SW 1271 (cell line): ENCODE measurements around the gene PDP2.
"Not testable (repeated sequence)": the region's sequence is repeated elsewhere in the genome, so short reads cannot be mapped to it uniquely, and the experiment has no call there.

ENCODE experiments used
- DNase-seq, 2 experiments: peaks; one replicate each; lab custom pipeline; 2025; lab: John Stamatoyannopoulos, UW

The PDP2 gene

DNA sequence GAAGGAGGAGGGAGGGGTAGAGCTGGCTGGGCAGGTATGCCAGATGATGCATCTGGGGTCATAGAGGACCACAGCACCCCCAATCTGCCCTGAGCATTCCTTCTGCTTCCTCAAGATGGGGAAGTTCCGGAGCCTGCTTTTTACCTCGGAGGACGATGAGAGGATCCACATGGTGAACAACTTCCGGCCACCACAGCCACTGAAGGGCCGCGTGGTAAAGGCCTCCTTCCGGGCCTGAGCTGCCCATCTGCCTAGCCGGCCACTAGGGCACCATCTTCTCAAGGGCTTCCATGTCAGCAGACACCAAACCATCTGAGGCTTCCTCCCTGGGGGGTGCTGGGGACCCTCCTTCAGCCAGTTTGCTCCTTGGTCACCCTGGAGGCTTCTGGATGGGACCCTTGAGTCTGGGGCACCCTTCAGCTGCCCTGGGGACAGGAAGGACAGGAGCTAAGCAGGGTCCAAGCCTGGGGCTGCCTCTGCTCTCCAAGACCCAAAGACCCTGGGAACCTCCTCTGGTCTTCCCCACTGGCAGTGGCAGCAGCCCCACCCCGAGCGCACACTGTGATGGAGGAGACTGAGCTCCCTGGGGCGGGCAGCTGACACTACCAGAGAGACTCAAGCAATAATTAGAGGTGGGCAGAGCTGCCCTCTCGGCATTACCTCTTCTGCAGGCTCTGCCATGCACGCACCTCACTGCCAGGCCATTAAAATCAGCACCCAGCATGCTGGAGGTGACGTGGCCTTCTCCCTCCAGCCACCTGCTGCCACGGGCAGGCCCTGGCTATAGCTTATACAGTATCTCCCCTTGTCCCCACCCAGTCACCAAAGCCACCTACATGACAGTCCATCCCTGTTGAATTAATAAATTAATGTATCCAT is 26.8 kb upstream of the PDP2 start:
- no peak for DNase-seq

DNA sequence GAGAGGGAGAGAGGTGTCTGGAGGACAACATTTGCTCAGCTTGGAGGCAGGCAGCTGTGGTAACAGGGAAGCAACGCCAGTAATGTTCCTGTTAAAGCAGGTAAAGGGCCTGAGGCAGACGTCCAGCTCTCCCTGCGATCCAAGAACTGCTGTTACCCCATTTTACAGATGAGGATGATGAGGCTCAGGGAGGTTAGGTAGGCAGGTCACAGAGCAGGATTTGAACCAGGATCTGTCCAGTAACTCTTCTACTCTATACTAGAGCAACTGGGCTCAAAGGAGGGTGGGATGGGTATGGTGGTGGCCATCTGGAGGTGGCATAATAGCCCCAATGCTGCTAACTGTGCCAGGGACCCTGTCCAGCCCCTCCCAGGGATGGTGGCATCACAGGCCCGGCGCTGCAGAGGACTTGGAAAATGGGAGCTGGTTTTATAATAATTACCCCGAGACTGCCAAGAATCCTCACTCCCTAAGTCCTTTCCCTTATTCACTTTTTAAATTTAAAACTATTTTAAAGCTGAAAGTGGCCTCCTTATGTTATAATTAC is 24.1 kb upstream of the PDP2 start:
- no peak for DNase-seq

DNA sequence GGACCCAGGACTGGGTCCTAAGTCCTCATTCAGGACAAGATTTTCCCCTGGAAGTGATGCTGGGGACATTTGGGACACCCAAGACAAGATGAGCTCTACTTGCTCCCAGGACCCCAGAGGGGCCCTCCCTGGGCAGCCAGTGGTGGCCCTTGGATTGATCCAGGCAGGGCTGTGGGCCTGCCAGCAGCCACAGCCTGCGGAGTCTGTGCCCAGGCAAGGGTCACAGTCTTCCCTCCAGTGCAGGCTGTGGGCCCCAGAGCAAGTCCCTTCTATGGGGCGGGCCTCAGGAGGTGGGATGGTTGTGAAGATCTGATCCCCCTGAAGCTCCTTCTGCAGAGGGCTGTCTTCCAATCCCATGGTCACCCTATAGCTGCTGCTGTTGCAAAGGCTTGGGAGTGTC is 23.5 kb upstream of the PDP2 start:
- no peak for DNase-seq

DNA sequence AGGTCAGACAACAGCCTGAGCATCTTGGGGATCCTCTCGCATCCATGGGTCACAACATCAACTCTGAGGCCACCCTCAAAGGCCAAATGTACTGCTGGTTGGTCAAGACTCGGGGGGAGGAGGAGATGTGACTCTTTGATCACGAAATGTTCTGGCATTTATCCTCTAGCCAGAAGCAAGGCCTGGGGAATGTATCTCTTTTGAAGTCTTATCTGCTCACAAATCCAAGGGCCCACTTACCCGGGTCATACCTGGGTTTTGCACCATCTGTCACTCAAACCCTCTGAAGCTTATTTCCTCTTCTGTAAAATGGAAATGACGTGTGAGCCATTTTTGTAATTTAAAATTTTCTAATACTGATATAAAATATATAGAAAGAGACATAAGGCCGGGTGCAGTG is 22.9 kb upstream of the PDP2 start:
- no peak for DNase-seq

DNA sequence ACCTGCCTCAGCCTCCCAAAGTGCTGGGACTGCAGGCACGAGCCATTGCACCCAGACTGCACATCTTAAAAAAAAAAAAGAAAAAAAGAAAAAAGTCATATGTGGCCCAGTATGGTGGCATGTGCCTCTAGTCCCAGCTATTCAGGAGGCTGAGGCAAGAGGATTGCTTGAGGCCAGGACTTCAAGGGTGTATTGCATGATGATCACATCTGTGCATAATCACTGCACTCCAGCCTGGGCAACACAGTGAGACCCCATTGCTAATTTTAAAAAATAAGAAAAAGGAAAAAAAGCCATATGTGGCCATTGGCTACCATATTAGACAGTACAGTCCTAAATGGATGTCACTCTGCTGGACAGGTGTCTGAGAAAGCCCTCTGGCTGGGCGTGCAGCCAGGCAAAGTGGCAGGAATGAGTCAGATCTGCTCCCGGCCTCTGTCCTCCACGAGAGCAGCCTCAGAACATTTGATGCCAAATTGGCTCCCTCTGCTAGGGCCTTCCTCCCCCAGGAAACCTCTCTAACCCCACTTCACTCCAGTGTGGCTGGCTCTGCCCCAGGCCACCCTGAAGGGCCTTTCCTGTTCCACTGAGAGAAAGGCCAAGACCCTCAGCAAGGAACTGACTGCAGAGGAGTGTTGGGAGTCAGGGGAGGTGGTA is 21.4 kb upstream of the PDP2 start:
- DNase-seq, result peak in 1 of 2 experiments; percentile 33

DNA sequence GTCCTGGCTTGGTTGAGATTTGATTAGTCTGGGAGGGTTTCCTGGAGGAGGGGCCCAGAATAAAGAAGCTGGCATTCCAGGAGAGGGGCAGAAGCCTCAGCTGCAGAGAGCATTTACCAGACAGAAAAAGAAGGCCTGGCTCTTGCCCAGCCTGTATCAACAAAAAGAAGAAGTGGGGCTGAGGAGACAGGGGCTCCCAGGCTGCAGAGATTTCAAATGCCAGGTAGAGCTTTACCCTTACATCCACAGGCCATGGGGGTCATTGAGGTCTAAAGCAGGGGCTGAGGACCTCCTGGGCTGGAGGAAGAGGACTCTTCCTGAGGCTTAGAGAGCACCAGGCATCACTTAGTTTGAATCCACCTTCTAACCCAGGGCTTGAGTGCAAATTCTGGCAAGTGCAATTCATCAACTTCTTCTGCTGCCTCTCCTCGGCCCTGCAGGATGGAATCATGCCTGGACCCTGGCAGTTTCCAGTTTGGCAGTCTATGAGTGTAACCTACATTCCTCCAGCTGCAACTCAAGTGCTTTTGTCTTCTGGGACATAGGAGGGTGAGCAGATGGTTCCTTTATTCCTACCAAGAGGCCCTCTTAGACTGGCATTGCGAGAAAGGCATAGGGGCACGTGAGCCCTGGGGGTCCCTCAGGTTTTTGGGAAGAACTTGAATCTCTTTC is 20.8 kb upstream of the PDP2 start:
- no peak for DNase-seq

DNA sequence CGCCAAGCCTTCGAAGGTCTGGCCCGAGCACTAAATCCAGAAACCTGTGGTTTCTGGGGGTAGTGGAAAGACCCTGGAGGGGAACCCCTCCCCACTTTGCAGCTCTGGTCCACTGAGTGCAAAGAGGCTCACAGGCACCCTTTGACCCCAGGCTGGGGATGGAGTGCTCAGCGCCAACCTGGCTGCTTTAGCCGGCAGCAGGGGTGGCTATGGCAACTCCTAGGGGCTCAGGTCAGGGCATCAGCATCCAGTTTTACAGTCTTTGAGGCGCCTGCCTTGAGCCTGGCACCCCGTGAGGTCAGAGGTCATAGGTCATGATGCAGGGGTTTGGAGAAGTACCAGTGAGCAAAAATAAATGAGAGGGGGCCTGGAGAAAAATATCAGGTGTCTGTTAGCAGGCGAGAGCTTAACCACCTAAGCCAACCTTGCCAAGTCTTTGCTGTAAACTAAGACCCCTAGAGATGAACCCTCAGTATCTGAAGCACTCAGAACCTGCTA is 18.2 kb upstream of the PDP2 start:
- DNase-seq, result no peak

DNA sequence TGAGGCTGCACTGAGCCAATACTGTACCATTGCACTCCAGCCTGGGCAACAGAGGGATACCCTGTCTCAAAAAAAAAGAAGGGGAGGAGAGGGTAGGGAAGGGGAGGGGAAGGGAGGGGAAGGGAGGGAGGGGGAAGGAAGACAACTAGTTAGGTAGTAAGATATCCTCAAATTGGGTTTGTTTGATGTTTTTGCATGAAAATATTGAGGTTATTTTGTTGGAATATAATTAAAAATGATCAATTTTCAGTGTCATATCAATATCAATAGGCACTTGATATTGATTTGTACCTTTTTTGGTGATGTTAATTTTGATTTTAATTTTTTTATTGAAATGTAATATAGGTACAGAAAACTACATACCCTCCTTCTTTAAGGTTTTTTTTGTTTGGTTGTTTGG is 16.6 kb upstream of the PDP2 start:
- DNase-seq, result no peak

DNA sequence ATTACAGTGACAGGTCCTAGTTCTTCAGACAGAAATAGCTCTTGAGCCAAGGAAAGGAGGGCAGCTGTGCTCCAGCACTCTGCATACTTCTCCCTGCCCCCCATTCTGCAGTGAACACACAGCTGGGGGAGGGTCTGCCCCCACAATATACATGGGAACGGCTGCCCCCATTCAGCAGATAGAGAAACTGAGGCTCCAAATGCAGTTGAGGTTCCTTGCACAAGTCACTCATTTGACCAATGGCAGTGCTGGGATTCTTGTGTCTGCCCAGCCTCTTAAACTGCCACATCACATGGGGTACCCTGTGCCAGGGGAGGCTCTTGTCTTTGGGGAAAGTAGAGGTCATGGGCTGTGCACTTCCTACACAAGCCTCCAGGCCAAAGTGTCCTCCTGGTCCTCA is 10.9 kb upstream of the PDP2 start:
- DNase-seq, result no peak

DNA sequence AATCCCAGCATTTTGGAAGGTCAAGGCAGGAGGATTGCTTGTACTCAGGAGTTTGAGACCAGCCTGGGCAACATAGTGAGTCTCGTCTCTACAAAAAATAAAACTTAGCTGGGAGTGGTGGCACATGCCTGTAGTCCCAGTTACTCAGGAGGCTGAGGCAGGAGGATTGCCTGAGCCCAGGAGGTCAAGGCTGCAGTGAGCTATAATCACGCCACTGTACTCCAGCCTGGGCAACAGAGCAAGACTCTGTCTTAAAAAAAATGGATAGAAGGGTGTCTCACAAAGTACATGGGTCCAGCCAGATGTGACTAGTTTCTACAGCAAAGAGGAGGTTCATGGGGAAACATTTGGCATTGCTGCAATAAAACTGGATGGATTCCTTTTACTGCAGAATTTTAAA is 9.0 kb upstream of the PDP2 start:
- not testable (repeated sequence) for DNase-seq

DNA sequence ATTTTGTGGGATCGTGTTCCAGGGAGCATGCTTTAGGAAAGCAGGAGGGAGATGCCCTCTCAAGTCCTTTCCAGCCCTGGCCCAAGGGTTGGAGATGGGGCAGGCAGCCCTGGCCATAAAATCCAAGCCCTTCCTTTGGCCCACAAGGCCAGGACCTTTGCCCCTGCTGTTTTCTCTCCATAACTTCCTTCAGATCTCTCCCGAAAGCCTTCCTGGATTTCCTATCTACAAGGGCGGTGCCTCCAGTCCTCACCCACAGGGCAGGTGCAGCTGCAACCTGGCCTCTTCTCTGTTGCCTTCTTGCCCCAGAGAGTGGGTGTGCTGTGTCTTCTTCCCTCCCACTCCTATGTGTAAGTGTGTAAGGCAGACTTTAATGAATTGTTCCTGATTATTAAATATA is 8.5 kb upstream of the PDP2 start:
- DNase-seq, result no peak

DNA sequence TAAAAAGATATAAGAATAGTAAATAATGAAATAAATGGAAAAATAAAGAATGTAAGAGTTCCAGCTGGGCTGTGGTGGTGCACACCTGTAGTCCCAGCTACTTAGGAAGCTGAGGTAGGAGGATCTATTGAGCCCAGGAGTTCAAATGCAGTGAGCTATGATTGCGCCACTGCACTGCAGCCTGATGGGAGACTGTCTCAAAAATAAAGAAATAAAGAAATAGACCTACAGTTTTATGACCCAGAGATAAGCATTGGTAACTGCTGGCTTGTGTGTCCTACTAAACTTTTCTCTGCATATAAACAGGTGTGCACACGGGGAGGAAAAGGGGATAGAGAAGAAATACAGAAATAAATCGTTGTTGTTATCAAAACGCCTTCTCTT is 7.8 kb upstream of the PDP2 start:
- peak in 1 of 2 experiments; percentile 43 for DNase-seq

DNA sequence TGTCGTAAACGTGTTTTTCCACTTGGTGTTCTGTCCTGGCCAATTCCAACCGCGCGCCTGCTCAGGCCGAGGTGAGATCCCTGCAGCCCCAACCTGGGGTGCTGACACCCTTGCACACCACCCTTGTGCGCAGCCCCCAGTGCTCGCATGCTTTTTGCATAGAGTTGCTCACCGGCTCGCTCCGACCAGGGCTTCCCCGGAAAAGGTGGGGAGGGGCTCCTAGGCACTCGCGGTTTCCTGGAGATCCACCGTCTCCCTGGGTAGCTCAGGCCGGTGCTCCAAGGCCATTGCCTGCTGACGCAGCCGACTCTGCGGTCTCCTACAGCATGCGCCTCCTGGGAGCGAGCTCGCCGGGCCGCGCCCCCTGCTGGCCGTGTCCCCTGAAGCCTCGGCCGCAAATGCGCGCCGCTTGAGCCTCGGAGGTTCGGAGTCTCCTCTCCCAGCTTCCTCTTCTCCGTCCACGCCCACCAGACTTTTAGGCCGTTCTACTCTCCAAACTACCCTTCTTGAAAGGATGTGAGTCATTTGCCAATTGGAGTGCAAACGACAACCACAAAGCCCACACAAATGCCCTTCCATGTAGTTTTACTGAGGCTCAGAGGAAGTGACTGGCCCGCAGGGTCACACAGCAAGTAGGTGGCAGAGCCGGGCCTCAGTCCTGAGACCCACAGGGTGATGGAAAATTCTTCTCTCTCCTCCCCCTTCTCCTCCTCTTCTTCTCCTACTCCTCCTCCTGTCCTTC is 7.2 kb upstream of the PDP2 start:
- DNase-seq, result peak; percentile 99

DNA sequence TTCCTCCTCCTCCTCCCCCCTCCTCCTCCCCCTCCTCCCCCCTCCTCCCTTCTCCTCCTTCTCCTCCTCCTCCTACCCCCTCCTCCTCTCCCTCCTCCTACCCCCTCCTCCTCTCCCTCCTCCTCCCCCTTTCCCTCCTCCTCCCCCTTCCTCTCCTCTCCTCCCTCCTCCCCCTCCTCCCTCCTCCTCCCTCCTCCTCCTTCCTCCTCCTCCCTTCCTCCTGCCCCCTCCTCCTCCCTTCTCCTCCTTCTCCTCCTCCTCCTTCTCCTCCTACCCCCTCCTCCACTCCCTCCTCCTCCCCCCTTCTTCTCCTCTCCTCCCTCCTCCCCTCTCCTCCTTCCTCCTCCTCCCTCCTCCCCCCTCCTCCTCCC is 6.6 kb upstream of the PDP2 start:
- no peak for DNase-seq

DNA sequence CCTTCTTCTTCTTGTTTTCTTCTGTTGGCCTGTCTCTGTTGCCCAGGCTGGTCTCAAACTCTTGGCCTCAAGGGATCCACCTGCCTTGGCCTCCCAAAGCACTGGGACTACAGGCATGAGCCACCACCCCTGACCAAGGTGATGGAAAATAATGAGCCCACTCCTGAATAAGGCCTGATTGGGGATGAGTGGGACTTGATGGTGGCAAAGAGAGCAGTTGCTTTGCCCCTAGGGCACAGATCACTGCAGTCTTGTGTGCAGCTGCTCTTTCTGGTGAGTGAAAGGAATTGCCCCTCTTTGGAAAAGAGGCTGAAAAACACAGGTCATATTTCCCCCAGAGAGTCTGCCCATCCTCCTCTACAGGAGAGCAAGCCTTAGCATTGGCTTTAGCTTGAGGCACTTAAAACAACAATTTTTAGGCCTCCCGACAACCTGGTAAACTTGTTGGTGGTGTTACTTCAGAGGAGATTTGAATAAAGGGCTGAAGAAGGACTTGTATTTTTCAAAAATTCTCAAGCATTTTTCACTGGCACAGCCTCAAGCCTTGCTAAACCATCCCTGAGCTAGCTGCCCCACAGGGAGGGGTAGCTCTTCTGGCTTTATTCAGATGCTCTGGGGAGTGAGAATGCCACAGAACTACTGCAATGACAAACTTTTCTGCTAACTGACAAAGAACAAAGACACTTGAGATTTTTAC is 6.1 kb upstream of the PDP2 start:
- DNase-seq, result peak in 1 of 2 experiments; percentile 40

DNA sequence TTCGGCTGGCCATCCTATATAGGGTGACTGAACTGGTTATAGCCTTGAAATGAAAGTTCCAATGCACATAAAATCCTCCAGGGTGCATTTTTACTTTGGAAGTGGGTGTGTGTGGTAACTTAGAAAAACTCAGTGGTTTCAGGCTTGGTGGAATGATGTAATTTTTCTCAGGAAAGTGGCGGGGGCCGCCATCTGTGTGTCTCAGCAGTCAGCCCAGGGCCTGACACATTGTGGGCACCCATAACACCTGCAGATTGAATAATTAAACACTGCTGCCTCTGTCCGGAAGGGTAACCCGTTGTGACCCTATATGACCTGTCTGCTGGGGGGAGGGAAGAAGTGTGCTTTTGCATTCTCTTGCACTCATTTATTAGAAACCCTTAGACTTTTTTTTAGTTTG is 2.2 kb upstream of the PDP2 start:
- no peak for DNase-seq

DNA sequence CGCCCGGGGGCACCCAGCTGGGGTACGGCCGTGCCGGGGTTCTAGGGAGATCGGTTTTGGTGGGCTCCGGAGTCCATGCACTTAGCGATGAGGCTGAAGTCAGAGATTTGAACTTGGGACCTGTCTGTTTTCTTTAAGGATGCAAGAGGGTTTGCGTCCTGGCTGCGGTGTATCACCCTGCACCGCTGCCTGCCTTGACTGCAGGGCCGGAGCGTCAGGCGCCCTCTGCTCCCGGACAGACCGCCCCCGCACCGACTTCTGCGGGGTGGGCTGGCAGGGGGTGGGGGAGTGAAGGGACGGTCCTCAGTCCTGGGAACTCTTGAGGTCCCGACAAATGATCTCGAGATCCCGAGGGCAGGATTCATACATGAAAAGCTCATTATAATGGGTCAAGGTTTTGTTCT is 701 bp downstream of the PDP2 start:
- DNase-seq, result no peak

DNA sequence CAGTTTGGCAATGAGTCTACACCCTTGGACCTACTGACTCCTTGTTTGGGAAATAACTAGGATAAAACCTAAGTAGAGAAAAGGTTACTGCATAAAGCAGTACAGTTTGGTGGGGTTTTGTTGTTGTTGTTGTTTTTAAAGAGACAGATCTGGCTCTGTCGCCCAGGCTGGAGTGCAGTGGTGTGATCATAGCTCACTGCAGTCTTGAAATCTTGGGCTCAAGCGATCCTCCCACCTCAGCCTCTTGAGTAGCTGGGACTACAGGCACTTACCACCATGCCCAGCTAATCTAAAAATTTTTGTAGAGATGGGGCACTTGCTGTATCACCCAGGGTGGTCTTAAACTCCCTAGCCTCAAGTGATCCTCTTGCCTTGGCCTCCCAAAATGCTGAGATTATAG is 1.2 kb downstream of the PDP2 start:
- DNase-seq, result no peak

DNA sequence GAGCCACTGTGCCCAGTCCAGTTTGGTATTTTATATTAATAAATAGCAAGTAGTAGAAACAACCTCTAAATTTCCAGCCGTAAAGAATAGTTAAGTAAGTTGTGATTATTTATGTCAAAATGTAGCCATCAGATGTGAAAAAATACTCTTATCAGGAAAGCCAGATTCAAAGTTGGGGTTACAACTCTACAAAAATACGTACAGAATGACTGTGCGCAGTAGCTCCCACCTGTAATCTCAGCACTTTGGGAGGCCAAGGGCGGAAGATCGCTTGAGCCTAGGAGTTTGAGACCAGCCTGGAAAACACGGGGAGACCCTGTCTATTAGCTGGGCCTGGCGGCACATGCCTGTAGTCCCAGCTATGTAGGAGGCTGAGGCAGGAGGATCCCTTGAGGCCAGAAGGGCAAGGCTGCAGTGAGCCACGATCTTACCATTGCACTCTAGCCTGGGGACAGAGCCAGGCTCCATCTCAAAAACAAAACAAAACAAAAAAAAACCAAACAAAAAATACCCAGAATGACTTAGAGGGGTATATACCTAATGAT is 1.7 kb downstream of the PDP2 start:
- DNase-seq, result no peak

DNA sequence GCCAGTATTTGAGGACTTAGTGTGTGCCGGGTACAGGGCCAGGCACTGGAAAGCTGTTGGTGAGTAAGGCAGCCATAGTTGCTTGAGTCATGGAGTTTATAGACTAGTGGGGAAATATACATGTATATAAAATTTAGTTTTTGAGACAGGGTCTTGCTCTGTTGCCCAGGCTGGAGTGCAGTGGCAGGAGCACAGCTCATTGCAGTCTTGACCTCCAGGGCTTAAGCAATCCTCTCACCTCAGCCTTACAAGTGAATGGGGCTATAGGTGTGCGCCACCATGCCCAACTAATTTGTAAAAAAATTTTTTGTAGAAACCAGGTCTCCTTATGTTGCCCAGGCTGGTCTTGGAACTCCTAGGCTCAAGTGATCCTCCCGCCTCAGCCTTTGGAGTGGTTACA is 2.4 kb downstream of the PDP2 start:
- no peak for DNase-seq

DNA sequence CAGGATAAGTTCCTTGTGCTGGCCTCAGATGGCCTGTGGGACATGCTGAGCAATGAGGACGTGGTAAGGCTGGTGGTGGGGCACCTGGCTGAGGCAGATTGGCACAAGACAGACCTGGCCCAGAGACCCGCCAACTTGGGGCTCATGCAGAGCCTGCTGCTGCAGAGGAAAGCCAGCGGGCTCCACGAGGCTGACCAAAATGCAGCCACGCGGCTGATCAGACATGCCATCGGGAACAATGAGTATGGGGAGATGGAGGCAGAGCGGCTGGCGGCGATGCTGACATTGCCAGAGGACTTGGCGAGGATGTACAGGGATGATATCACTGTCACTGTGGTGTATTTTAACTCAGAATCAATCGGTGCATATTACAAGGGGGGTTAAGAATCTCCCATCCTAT is 5.2 kb downstream of the PDP2 start:
- DNase-seq, result no peak
